GM18858 (cell line): ENCODE measurements around the gene ZFPM1.
"Not testable (repeated sequence)": the region's sequence is repeated elsewhere in the genome, so short reads cannot be mapped to it uniquely, and the experiment has no call there.

Source experiments
- ATAC-seq: cut with Tn5 transposase; IDR thresholded peaks from one replicate; pipeline ENCODE4 v1.9.1; 2021; ENCODE audit not compliant: unreplicated experiment

ZFPM1 gene

DNA sequence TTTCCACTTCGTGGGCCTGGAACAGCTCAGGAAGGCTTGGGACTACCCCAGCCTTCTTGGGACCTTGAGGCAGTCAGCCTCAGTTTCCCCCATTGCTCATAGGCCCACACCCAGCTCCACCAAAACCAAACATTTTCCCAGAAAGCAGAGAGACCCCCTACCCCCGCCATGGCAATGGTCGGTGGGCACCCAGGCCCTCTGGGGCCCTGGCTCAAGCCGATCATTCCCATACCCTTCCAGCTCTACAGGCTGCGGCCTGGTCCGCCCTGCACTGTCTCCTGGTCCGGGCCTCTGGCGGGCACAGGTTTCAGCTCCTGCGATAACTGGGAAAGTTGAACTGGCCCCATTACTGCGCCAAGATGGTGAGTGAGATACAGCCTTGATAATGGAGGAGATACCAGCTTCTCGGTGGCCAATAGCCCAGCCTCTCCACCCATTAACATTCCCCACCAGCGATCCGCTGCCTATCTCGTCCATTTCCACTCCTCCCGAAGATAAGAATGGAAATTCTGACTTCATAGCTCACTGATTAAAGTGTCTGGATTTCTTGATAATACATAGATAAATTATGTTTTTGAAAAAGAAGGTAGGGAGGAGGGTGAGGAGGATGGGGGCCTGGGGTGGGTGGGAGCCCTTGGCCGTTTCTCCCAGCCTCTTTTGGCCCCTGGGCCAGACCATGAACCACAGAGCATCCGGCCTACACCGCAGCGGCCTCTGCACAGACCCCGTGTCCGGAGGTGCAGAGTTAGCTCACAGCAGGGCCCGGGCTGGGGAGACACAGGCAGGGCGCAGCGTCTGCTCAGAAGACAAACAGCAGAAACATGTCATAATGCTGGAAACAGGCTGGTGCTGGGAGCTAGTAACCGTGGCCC, 11.6 kb downstream of the ZFPM1 start:
- ATAC-seq: no peak

- no peak for ATAC-seq
These were observed 12.4 kb downstream of the ZFPM1 start for GRCh38 chr16:88465387-88465983.

DNA sequence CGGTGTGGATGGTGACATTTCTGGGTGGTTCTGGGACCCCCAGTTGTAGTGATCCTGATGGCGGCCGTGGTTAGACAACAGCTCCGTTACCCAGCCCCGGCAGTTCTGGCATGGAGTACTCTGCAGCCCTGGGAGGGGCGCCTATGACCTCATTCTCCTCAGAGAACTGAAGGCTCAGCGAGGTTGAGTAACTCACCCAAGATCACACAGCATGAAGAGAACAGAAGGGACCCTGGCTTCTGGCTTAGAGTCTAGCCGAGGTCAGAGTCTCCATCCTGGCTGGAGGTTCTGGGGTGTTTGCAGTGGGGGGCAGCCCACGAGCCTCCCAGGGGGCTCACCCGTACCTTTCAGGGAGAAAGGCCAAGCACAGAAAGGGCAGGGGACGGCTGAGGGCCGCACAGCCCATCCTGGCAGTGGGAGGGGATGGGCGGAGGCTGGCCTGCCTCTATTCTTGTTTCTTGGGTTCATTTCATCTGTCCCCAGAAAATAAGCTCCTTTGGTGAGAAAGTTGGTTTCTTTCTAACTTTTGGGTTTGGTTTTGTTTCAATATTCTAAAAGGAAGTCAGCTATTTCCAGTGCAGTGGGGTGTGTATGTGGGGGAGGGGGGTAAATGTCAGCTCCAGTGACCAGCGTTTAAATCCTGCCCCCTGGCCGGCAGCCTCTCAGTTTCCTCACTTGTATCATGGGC, 13.2 kb downstream of the ZFPM1 start:
- no peak for ATAC-seq

DNA sequence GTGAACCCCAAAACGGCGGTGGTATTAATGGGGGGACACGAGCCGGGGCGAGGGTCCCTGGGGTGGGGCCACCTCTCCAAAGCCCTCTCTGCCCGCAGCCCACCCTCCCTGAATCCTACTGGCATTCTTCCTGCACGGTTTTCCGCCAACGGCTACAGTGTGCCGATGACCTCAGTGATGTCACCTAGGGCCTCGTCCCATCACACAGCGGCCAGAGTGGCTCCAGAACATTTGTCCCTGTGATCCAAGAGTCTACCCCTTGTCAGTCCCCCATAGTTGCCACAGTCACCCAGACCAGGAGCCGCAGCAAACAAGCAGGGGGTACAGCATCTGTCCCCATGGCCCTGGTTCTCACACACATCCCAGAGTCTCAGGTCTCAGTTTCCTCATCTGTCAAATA, 13.9 kb downstream of the ZFPM1 start:
- ATAC-seq: no peak

DNA sequence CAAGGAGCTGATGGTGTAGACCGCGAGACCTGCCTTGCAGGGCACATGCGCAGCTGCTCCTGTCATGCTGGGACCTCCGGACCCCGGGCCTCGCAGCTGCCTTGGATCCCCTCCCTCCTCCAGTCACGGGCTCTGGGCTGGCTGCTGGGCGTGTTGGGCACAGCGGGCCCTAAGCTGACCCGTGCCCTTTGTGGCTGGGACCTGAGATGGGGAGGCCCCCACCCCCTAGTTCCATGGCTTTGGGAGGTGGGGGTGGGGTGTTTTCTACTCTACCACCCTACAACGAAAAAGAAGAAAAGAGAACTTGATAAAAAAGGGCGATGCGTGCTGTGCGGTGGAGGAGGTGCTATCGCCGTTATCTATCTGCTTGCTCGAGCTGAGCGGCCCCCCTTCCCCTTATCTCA, 14.5 kb downstream of the ZFPM1 start:
- no peak for ATAC-seq

DNA sequence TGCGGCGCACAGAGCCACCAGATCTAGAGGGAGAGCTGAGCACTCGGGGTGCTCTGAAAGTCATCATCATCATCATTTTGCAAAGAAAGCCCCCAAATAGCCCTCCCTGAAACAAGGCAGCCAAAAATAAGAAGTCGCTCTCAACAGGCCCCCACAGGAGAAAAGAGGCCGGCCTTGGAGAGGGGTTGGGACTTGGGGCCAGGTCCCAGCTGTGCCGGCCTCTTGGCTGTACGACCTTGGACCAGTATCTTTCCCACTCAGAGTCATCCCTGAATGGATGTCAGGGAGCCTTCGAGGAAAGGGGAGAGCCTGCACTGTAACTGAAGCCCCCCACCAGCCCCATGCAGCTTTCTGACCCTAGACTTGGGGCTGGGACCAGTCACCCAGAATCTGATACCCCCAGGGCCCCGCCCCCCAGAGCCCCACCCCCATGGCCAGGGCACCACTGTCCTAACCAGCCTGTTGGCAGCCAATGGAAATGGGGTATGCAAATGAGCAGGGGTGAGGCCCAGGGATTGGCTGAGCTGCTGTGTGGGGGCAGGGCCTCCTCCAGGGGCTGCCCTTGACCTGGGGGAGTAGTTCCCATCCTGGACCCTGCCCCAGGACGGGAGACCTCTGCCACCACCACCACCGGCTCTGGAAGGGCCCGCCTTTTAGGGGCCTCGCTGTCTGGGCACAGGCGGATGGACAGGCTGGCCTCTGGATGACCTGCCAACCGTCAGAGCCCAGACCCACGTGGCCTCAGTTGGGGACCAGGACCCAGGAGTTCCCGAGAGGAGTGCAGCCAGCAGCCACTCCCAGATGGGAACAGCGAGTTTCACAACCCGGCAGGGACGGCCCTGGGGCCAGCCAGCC, 15.4 kb downstream of the ZFPM1 start:
- no peak for ATAC-seq

- no peak for ATAC-seq
These were observed 16.7 kb downstream of the ZFPM1 start for GRCh38 chr16:88469615-88470395.

DNA sequence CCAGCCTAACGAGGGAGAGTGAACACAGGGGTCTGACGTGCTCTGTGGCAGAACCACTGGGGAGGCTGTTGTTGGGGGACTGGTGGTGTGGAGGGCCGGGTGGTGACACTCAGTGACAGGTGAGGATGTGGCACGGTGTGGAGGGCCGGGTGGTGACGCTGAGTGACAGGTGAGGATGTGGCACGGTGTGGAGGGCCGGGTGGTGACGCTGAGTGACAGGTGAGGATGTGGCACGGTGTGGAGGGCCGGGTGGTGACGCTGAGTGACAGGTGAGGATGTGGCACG, 17.3 kb downstream of the ZFPM1 start:
- ATAC-seq: not testable (repeated sequence)

GRCh38 chr16:88470696-88471095, 17.6 kb downstream of the ZFPM1 start:
- ATAC-seq: not testable (repeated sequence)

DNA sequence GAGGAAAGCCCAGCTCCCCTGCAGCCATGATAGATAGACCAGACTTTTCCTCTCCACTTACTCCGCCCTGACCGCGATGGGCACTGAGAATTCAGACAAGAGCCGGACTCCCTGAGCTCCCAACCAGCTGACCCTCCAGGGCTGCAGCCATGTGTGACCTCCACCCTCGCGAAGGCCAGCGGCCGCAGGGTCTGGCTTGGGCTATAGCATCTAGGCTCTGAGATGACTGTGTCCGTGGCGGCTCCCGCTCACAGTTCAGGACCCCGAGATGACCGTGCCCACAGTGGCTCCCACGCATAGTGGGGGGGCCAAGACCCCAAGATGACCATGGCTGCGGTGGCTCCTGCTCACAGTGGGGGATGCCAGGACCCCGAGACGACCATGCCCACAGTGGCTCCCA, 18.0 kb downstream of the ZFPM1 start:
- ATAC-seq: no peak

GRCh38 chr16:88471575-88471974, 18.5 kb downstream of the ZFPM1 start:
- no peak for ATAC-seq

DNA sequence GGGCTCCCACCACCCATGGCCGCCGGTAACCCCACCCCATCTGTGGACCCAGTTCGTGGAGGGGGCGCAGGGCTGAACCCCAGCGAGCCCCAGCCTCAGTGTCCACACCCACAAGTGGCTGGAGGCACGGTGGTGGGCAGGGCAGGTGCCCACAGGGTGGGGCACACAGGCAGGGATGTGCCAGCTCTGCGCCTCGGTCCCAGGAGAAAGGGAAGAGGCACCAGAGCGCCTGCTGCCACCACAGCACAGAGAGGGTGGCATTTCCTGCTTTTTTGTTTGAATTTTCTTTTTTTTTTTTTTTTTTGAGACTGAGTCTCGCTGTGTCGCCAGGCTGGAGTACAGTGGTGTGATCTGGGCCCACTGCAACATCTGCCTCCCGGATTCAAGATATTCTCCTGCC, 19.0 kb downstream of the ZFPM1 start:
- no peak for ATAC-seq

DNA sequence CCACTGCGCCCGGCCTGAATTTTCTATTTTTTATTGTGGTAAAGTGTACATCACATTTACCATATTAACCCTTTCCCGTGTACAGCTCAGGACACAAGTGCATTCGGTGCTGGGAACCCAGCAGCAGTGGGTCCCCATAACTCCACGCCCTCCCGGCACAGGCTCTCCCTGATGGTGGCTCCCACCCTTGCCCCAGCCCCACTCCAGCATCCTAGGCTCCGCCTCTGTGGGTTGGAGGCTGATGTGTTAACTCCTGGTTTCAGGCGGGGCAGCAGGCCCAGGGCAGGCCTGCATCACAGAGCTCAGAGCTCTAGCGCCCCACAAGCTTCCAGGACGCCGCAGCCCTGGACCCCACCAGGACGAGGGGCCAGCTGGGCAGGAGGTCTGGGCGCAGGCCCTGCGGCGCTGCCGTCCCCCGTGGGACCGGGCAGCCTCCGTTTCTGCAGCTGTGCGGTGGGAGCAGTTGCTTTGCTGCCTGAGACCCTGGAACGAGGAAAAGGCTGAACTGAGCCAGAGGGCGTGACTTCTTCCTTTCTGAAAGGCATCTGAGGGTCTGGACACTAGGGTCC, 19.6 kb downstream of the ZFPM1 start:
- no peak for ATAC-seq

DNA sequence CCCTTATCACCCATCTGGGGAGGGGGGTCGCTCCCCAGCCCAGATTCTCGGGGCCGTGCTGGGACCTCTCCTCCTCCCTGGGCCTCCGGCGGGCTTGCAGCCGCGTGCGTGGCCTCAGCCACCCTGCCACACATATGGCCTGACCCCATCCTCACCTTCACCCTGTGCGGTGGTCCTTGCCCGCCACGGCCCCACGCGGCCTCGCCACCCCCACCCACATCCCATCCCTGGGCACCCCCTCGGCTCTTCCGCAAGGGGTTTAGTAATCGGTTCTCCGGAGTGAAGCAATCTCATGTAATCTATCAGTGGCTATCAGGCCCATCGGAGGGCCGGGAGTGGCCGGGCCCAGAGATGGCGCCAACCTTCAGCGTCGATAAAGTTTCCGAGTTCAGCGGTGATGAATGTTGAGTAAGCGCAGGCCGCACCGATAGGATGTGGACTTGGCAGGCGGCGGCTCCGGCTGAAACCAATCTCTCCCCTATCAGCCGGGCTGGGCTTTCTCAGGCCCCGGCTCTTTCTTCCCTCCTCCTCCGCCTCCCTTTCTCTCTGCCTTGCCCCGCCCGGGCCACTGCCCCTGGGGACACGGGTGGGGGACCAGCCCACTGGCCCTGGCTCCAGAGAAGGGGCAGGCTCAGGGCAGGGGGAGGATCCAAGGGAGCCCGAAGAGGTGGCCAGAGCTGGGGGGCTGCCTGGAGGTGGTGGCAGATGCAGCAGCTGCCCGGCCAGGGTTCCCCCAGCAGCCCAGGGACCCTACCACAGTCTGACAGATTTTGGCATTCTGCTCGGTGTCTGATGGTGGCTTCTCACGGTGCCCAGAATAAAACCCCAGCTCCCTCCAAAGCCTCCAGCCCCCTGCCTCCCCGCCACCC, 20.8 kb downstream of the ZFPM1 start:
- no peak for ATAC-seq

GRCh38 chr16:88475037-88475436, 22.0 kb downstream of the ZFPM1 start:
- no peak for ATAC-seq

DNA sequence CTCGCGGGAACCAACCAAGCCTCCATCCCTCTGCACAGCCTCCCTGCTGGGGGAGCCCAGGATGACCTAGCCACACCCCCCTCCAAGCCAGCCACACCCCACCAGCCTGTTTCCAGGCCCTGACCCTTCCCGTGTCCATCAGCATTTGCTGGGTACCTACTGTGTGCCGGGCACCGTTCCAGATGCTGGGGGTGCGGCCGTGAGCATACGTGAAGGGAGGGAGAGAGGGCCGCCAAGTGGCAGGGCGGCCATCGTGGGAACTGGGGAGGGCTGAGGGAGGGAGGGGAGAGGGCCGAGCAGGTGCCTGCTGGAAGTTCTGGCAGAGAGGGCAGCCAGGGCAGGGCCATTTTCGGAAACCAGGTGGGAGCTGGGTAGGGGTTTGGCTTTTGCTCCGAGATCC, 23.1 kb downstream of the ZFPM1 start:
- ATAC-seq: no peak

DNA sequence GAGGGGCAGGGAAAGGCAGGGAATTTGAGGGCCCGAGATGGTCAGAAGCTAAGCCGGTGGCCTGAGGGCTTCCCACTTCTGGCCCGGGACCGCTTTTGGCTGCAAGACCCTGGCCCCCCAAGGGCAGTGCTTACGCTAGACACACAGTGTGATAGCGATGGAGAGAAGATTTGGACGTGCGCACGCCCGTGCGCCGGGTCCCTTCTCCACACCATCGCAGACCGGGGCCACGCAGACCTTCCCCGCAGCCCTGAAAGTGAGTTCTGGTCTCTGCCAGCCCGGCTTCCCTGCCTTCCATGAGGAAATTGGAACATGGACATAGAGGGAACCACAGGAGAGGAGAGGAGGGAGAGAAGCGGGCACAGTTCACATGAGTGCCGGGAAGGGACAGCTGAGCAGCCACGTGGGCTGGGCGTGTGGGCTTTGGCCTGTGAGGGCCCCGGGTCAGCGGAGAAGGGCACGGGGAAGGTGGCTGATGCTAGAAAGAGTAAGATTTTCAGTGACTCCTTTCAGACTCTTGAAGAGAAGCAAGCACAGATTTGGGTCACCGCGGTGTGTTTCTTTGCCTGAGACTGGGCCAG, 23.8 kb downstream of the ZFPM1 start:
- ATAC-seq: no peak

- ATAC-seq: no peak
These were observed 24.8 kb downstream of the ZFPM1 start for GRCh38 chr16:88477631-88478519.
